ENCODE measurements around the gene ORM1. TPM values are rescaled to one million over a fixed set of nuclear protein-coding genes. Genes with fewer than 3 reads are reported as not detected.

The ORM1 gene
- total and polyA plus RNA-seq, 10 of the 15 experiments (the other 5 are each of a cell fraction or from before 2014, with no cell fraction given): 4.4 TPM; not detected in 9

DNA sequence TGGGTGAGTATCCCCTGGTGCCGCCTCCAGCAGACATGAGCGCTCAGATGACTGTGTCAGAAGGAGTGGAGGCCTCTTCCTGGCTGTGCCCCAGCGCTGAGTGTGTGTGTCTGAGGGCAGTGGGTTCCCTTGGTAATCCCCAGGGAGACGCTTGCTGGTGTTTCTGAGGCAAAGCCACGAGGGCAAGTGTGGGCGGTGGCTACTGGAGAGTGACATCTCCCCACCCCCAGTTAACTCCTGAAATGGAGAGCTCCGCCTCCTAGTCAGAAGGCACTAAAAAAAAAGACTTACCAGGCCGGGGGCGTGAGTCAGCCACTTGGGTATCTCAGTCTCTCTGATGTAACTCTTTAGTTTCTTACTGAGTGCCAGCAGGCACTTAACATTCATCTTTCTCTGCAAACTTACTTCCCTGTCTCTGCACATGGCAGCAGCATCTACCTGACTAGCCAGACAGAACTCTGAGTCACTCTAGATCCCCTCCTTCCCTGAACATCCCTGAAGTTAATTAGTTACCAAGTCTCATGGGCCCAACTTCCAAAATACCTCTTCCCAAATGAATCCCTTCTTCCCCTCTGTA lies 26.1 kb downstream of the ORM1 start (continued):
- TF ChIP-seq, protein P1, sequence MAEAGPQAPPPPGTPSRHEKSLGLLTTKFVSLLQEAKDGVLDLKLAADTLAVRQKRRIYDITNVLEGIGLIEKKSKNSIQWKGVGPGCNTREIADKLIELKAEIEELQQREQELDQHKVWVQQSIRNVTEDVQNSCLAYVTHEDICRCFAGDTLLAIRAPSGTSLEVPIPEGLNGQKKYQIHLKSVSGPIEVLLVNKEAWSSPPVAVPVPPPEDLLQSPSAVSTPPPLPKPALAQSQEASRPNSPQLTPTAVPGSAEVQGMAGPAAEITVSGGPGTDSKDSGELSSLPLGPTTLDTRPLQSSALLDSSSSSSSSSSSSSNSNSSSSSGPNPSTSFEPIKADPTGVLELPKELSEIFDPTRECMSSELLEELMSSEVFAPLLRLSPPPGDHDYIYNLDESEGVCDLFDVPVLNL (IDR thresholded peaks at IDR 0.05; ENCODE audit: low read depth, low read length): no peak
- TF ChIP-seq KLF5 (IDR thresholded peaks at IDR 0.05; ENCODE audit: partially characterized antibody): no peak
- TF ChIP-seq TCF3 (IDR thresholded peaks at IDR 0.05; ENCODE audit: borderline replicate concordance, insufficient read depth, low read depth, low read length): no peak
- TF ChIP-seq, protein P2, sequence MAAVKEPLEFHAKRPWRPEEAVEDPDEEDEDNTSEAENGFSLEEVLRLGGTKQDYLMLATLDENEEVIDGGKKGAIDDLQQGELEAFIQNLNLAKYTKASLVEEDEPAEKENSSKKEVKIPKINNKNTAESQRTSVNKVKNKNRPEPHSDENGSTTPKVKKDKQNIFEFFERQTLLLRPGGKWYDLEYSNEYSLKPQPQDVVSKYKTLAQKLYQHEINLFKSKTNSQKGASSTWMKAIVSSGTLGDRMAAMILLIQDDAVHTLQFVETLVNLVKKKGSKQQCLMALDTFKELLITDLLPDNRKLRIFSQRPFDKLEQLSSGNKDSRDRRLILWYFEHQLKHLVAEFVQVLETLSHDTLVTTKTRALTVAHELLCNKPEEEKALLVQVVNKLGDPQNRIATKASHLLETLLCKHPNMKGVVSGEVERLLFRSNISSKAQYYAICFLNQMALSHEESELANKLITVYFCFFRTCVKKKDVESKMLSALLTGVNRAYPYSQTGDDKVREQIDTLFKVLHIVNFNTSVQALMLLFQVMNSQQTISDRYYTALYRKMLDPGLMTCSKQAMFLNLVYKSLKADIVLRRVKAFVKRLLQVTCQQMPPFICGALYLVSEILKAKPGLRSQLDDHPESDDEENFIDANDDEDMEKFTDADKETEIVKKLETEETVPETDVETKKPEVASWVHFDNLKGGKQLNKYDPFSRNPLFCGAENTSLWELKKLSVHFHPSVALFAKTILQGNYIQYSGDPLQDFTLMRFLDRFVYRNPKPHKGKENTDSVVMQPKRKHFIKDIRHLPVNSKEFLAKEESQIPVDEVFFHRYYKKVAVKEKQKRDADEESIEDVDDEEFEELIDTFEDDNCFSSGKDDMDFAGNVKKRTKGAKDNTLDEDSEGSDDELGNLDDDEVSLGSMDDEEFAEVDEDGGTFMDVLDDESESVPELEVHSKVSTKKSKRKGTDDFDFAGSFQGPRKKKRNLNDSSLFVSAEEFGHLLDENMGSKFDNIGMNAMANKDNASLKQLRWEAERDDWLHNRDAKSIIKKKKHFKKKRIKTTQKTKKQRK (IDR thresholded peaks at IDR 0.05; ENCODE audit: low read depth, low read length): no peak
- peak; percentile 38; the same call in 1 of the 2 replicates for TF ChIP-seq HDGF (IDR thresholded peaks at IDR 0.05)
- TF ChIP-seq STAT1 (conservative IDR thresholded peaks at IDR 0.05): no peak
- no peak for TF ChIP-seq MTA3 (IDR thresholded peaks at IDR 0.05; ENCODE audit: borderline replicate concordance, low read length)
- TF ChIP-seq CREB1 (IDR thresholded peaks at IDR 0.05; ENCODE audit: low read depth): peak; percentile 45; the same call in 1 of the 2 replicates
- no peak for TF ChIP-seq SMAD1 (IDR thresholded peaks at IDR 0.05; ENCODE audit: low read depth, partially characterized antibody)
- TF ChIP-seq, protein P3, sequence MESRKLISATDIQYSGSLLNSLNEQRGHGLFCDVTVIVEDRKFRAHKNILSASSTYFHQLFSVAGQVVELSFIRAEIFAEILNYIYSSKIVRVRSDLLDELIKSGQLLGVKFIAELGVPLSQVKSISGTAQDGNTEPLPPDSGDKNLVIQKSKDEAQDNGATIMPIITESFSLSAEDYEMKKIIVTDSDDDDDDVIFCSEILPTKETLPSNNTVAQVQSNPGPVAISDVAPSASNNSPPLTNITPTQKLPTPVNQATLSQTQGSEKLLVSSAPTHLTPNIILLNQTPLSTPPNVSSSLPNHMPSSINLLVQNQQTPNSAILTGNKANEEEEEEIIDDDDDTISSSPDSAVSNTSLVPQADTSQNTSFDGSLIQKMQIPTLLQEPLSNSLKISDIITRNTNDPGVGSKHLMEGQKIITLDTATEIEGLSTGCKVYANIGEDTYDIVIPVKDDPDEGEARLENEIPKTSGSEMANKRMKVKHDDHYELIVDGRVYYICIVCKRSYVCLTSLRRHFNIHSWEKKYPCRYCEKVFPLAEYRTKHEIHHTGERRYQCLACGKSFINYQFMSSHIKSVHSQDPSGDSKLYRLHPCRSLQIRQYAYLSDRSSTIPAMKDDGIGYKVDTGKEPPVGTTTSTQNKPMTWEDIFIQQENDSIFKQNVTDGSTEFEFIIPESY (IDR thresholded peaks at IDR 0.05): no peak
- TF ChIP-seq, protein P4, sequence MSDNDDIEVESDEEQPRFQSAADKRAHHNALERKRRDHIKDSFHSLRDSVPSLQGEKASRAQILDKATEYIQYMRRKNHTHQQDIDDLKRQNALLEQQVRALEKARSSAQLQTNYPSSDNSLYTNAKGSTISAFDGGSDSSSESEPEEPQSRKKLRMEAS (IDR thresholded peaks at IDR 0.05; ENCODE audit: low read depth, low read length): peak; percentile 37; the same call in 1 of the 2 replicates
- peak; percentile 71 for TF ChIP-seq EED (IDR thresholded peaks at IDR 0.05; ENCODE audit: low read depth)
- no peak for TF ChIP-seq KDM1A (IDR thresholded peaks at IDR 0.05; ENCODE audit: borderline replicate concordance)
- TF ChIP-seq ZSCAN29 (IDR thresholded peaks at IDR 0.05): no peak
- peak; percentile 89 for TF ChIP-seq MXI1 (IDR thresholded peaks at IDR 0.05; ENCODE audit: low read depth, low read length)
- TF ChIP-seq ETV6 (conservative IDR thresholded peaks at IDR 0.05 in 1 of 2, IDR thresholded peaks at IDR 0.05 in 1 of 2; ENCODE audit: borderline replicate concordance in 1 of 2, low read depth in 1 of 2): no peak
- no peak for TF ChIP-seq CBX5 (IDR thresholded peaks at IDR 0.05; ENCODE audit: low read depth)
- no peak for TF ChIP-seq ATF3 (IDR thresholded peaks at IDR 0.05; ENCODE audit: borderline replicate concordance, extremely low read depth, low read depth, low read length)
- no peak for TF ChIP-seq SMAD5 (IDR thresholded peaks at IDR 0.05; ENCODE audit: low read depth)

Measured in GM12878 (cell line).